ENCODE data around the gene BRAT1. TPM values are rescaled to one million over a fixed set of nuclear protein-coding genes. Genes with fewer than 3 reads are reported as not detected.
A peak's percentile ranks its signal among the peaks of the same experiment; 100 is the strongest.

The BRAT1 gene
- total RNA-seq, 2 experiments from 2014 or later: 24.1 to 24.5 TPM

GRCh38 chr7:2553831-2554581, 1.3 kb downstream of the BRAT1 start:
- peak overlapping the region; percentile 84 for H3K4me3 ChIP-seq (ENCODE audit: low read length)
- peaks cover 4% of the 10 kb centered on the region for H3K36me3 ChIP-seq (ENCODE audit: insufficient read depth, low read length)
- H3K27me3 Mint-ChIP-seq: no peaks in the 10 kb centered on the region
- peak overlapping the region; percentile 84 for H3K27ac Mint-ChIP-seq
- peak overlapping the region; percentile 93 for H3K4me3 Mint-ChIP-seq
- no peaks in the 10 kb centered on the region for H3K9me3 Mint-ChIP-seq
- no peaks in the 10 kb centered on the region for H3K9me3 ChIP-seq (ENCODE audit: control insufficient read depth in 1 of 2, insufficient read depth in 1 of 2, low read length in 2 of 2)
- no peak for ATAC-seq (ENCODE audit: poor library complexity)
- H3K27ac ChIP-seq (ENCODE audit: low read depth in 1 of 2, low read length in 2 of 2): no peak overlapping the region
- H3K36me3 Mint-ChIP-seq (ENCODE audit: low read depth): peaks cover 28% of the 10 kb centered on the region
- POLR2A ChIA-PET: interaction anchor here (0.7 kb wide), 2 partner anchors 31 to 43 kb away, joined by 3 read pairs; no protein-coding TSS in a partner anchor
- H3K4me1 ChIP-seq (ENCODE audit: insufficient read depth, low read length): peaks cover 45% of the 10 kb centered on the region
- peaks cover 53% of the 10 kb centered on the region for H3K4me1 Mint-ChIP-seq (ENCODE audit: low read depth)
- TF ChIP-seq CTCF (IDR thresholded peaks at IDR 0.05): no peak
- intact Hi-C loops (cut with DNase I, micrococcal nuclease): loop anchor here in 1 of 2 experiments (2.0 kb wide), 1 partner anchor 25 kb away; no protein-coding TSS in a partner anchor
- CTCF ChIA-PET: no interaction called here
- no peaks in the 10 kb centered on the region for H3K27me3 ChIP-seq (ENCODE audit: control insufficient read depth in 1 of 2, insufficient read depth in 2 of 2, low read length in 2 of 2)
- no peak for DNase-seq

GRCh38 chr7:2553108-2553507, 2.2 kb downstream of the BRAT1 start:
- no peaks in the 10 kb centered on the region for H3K9me3 Mint-ChIP-seq
- no peaks in the 10 kb centered on the region for H3K9me3 ChIP-seq (ENCODE audit: control insufficient read depth in 1 of 2, insufficient read depth in 1 of 2, low read length in 2 of 2)
- H3K27ac Mint-ChIP-seq: peak overlapping the region; percentile 74
- no peak overlapping the region for H3K4me3 ChIP-seq (ENCODE audit: low read length)
- peaks cover 46% of the 10 kb centered on the region for H3K4me1 Mint-ChIP-seq (ENCODE audit: low read depth)
- intact Hi-C loops (cut with DNase I, micrococcal nuclease): no loop called here
- ChIA-PET POLR2A (interaction anchor here (0.7 kb wide), 2 partner anchors 24 to 31 kb away, joined by 3 to 4 read pairs; no protein-coding TSS in a partner anchor), CTCF (interaction anchor here (0.6 kb wide), 1 partner anchor 180 kb away, joined by 3 read pairs; no protein-coding TSS in a partner anchor)
- H3K27me3 Mint-ChIP-seq: no peaks in the 10 kb centered on the region
- no peak for ATAC-seq (ENCODE audit: poor library complexity)
- TF ChIP-seq CTCF (IDR thresholded peaks at IDR 0.05): no peak
- H3K36me3 ChIP-seq (ENCODE audit: insufficient read depth, low read length): peaks cover 6% of the 10 kb centered on the region
- peaks cover 38% of the 10 kb centered on the region for H3K4me1 ChIP-seq (ENCODE audit: insufficient read depth, low read length)
- peaks cover 34% of the 10 kb centered on the region for H3K36me3 Mint-ChIP-seq (ENCODE audit: low read depth)
- H3K27ac ChIP-seq (ENCODE audit: low read depth in 1 of 2, low read length in 2 of 2): no peak overlapping the region
- no peaks in the 10 kb centered on the region for H3K27me3 ChIP-seq (ENCODE audit: control insufficient read depth in 1 of 2, insufficient read depth in 2 of 2, low read length in 2 of 2)
- no peak for DNase-seq
- H3K4me3 Mint-ChIP-seq: peak overlapping the region; percentile 93

GRCh38 chr7:2551418-2551817, 3.9 kb downstream of the BRAT1 start:
- Histone ChIP-seq H3K9me3 (ENCODE audit: control insufficient read depth in 1 of 2, insufficient read depth in 1 of 2, low read length in 2 of 2) (no peaks in the 10 kb centered on the region), H3K27me3 (ENCODE audit: control insufficient read depth in 1 of 2, insufficient read depth in 2 of 2, low read length in 2 of 2) (no peaks in the 10 kb centered on the region), H3K36me3 (ENCODE audit: insufficient read depth, low read length) (peaks cover 21% of the 10 kb centered on the region), H3K27ac (ENCODE audit: low read depth in 1 of 2, low read length in 2 of 2) (no peak overlapping the region), H3K4me1 (ENCODE audit: insufficient read depth, low read length) (peaks cover 38% of the 10 kb centered on the region), H3K4me3 (ENCODE audit: low read length) (no peak overlapping the region)
- ATAC-seq (ENCODE audit: poor library complexity) (no peak), DNase-seq (no peak)
- no peak overlapping the region for H3K4me3 Mint-ChIP-seq
- intact Hi-C loops (cut with DNase I, micrococcal nuclease): no loop called here
- ChIA-PET POLR2A (no interaction called here), CTCF (interaction anchor here (1.4 kb wide), 1 partner anchor 9 kb away, joined by 3 read pairs; no protein-coding TSS in a partner anchor)
- H3K27me3 Mint-ChIP-seq: no peaks in the 10 kb centered on the region
- no peak for TF ChIP-seq CTCF (IDR thresholded peaks at IDR 0.05)
- H3K27ac Mint-ChIP-seq: no peak overlapping the region
- no peaks in the 10 kb centered on the region for H3K9me3 Mint-ChIP-seq
- H3K4me1 Mint-ChIP-seq (ENCODE audit: low read depth): peaks cover 41% of the 10 kb centered on the region
- H3K36me3 Mint-ChIP-seq (ENCODE audit: low read depth): peaks cover 49% of the 10 kb centered on the region

Data from CD4-positive, alpha-beta T cell (primary cell).